Bronchial epithelial cell (primary cell): ENCODE data around the gene HSPA9. TPM values are rescaled to one million over a fixed set of nuclear protein-coding genes. Genes with fewer than 3 reads are reported as not detected.

ENCODE experiments used
- DNase-seq: peaks from one replicate; pipeline ENCODE4 v3.0.0-alpha.2; 2010; ENCODE audit warnings: low read depth
- FAIRE-seq: peaks from 2 replicates; lab custom pipeline; 2011; peaks lifted over from hg19 to GRCh38; lab: Jason Lieb, UNC
- H3K27me3 ChIP-seq: 2 replicates; pipeline ENCODE4 v1.5.1; 2011; ENCODE audit warnings: low read length; ENCODE audit not compliant: control insufficient read depth, insufficient read depth
- H3K36me3 ChIP-seq: 2 replicates; pipeline ENCODE4 v1.5.1; 2011; ENCODE audit warnings: low read length; ENCODE audit not compliant: control insufficient read depth, insufficient read depth
- H3K4me3 ChIP-seq: 2 replicates; pipeline ENCODE4 v1.5.1; 2011; ENCODE audit warnings: mild to moderate bottlenecking, low read depth, low read length, control low read depth
- total RNA-seq: library from RNA; depleted of rRNA; stranded (reverse); fragments of >200 nt; gene quantifications from 2 replicates; pipeline ENCODE4 v1.2.1, GENCODE V29; 2014
- TF ChIP-seq, protein P1 (sequence below): IDR thresholded peaks from 2 replicates; pipeline ENCODE4 v1.5.1; 2011; ENCODE audit warnings: mild to moderate bottlenecking, moderate library complexity, low read length, control low read depth, inconsistent platforms; ENCODE audit not compliant: insufficient read depth, severe bottlenecking

Gene HSPA9
- total RNA-seq, 1 donor from 2014 or later, result 1,205 TPM

- TF ChIP-seq, protein P1, sequence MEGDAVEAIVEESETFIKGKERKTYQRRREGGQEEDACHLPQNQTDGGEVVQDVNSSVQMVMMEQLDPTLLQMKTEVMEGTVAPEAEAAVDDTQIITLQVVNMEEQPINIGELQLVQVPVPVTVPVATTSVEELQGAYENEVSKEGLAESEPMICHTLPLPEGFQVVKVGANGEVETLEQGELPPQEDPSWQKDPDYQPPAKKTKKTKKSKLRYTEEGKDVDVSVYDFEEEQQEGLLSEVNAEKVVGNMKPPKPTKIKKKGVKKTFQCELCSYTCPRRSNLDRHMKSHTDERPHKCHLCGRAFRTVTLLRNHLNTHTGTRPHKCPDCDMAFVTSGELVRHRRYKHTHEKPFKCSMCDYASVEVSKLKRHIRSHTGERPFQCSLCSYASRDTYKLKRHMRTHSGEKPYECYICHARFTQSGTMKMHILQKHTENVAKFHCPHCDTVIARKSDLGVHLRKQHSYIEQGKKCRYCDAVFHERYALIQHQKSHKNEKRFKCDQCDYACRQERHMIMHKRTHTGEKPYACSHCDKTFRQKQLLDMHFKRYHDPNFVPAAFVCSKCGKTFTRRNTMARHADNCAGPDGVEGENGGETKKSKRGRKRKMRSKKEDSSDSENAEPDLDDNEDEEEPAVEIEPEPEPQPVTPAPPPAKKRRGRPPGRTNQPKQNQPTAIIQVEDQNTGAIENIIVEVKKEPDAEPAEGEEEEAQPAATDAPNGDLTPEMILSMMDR, result no peak
- no peak for FAIRE-seq
- no peaks in the 10 kb centered on the region for H3K27me3 ChIP-seq
- H3K36me3 ChIP-seq, result peaks cover 2% of the 10 kb centered on the region
- no peak for DNase-seq
- no peak overlapping the region for H3K4me3 ChIP-seq
These were observed 35.4 kb downstream of the HSPA9 start for GRCh38 chr5:138539791-138540190.

DNA sequence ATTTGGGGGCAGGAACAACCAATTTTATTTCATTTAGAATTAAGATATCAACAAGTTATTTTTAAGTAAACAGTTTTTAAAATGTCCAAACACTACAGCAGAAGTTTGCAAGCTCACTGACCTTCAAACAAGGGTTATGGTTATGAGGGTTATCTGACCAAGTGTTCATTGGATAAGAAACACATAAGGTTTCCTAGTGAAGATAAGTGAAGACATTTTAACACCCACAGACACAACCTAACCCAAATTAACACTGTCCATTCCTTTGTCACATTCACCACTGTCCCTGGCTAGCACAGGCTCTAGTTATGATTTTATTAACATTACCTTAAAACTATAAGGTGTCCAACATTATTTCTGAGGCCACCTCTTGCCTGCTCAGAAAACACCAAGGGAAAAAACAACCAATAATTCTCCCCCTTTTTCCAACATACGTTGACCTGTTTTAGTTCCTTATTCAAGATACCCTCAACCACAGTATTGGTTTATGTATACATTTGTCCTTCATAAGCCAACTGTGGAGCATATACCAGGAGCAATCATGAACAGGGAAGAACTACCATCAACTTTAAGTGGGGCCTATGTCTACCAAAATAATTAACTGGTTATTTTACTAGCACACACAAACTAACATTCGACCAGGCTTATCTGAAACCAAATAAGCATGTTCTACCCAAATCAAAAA lies 36.1 kb downstream of the HSPA9 start:
- TF ChIP-seq, protein P1, result no peak
- Histone ChIP-seq H3K36me3 (peaks cover 2% of the 10 kb centered on the region), H3K27me3 (no peaks in the 10 kb centered on the region), H3K4me3 (no peak overlapping the region)
- no peak for DNase-seq
- FAIRE-seq, result no peak

DNA sequence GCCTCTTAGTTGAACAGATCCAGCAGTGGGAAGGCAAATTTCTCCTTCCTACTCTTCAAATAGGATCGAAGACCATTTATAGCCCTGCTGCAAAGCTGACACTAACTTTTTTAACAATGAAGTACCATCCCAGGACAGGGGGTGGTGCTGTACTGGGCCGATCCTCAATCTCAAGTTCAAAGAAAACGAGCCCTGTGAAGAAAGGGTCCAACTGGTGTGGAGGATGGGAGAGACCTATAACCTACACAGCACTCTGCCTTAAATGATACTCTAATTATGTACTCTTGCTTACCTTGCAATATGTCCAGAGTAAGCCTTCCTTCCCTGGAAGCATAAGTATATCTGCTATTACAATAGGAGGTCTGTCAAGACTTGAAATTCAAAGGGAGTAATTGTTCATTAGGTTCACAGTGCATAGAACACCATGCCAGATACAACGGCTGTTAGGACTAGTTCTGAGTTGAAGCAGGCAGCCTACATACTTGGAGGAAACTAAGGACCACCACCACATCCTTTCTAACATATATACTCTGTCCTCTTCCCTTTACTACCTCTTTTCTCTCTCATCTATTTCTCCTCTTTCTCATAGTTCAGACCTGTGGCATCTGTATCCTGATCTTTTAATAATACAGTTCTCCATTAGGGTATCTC lies 38.4 kb downstream of the HSPA9 start:
- H3K36me3 ChIP-seq, result peaks cover 3% of the 10 kb centered on the region
- FAIRE-seq (no peak), DNase-seq (no peak)
- TF ChIP-seq, protein P1, result peak; percentile 41
- H3K27me3 ChIP-seq, result no peaks in the 10 kb centered on the region
- no peak overlapping the region for H3K4me3 ChIP-seq

DNA sequence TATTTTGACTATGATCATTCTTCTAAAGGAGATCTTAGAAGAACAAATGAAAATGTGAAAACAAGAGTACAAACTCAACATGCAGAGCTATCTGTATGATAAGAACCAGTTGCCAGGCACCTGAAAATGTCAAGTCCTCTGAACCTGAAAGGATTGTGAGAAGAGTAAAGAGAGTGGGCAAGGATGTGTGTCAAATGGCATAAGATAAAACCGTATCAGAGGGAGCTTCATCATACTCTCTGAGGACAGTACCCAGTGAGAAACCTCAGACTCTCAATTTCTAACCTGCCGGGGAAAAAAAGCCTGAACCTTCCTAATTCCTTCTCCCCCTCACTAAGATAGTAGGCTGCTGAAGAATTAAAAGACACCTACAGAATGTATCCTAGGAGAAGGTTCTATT lies 39.0 kb downstream of the HSPA9 start:
- Histone ChIP-seq H3K27me3 (no peaks in the 10 kb centered on the region), H3K36me3 (peaks cover 5% of the 10 kb centered on the region), H3K4me3 (no peak overlapping the region)
- DNase-seq, result no peak
- no peak for FAIRE-seq
- TF ChIP-seq, protein P1, result no peak

DNA sequence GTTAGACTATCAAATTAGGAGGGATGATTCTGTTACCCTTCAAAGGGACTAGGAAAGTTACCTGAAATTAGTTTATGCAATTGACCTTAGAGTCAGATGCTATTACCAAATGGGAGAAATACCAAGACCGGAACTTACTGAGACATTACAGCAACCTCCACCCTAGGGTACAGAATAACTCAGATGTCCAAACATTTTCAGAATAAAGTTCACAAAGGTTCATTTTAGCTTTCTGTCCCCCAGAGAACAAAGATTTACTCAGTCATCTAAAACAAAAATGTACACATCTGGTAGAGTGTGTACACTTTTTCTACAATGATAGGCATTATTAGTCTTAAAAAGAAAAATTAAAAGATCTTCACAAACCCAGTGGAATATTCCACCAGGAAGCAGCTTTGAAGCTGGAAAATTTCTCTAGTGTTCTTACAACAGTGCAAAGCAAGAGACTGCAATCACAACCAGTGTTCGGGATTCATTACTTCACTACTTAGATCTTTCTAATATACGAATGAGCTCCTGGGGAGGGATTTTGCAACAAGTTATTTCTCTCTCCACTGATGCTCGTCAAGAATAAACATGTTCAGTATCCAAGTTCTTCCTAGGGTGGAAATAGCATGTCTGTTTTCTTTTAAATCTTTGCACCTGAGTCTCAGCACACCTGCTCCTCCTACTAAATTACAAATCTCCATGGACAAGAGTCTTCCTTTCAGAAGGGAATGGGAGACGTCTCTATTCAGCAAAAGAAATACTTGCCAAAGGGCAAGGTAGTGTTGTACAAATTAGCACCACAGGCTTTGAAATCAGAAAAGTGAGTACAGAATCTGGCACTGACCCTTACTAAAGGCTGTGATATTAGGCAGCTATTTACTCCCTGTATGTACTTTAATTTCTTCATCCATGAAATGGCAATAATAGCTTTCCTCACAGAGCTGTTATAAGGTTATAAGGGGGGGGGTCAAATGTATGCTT lies 40.9 kb downstream of the HSPA9 start:
- DNase-seq (no peak), FAIRE-seq (no peak)
- Histone ChIP-seq H3K4me3 (no peak overlapping the region), H3K27me3 (no peaks in the 10 kb centered on the region), H3K36me3 (peaks cover 6% of the 10 kb centered on the region)
- TF ChIP-seq, protein P1, result no peak
